MM.1S (cell line): Measurements from ENCODE around the gene MAP3K4.
"Not testable (repeated sequence)": the region's sequence is repeated elsewhere in the genome, so short reads cannot be mapped to it uniquely, and the experiment has no call there.

Experiments
- DNase-seq: peaks from one replicate; pipeline ENCODE4 v3.0.0-alpha.2; 2015
- H2AFZ ChIP-seq: fragments of 300-600 bp; sonication (generic); 2 replicates; pipeline ENCODE4 v1.6.0; 2016; ENCODE audit warnings: antibody characterized with exemption, low read length
- H3F3A ChIP-seq: fragments of 300-600 bp; sonication (generic); 2 replicates; pipeline ENCODE4 v1.6.1; 2016; ENCODE audit warnings: mild to moderate bottlenecking, antibody characterized with exemption, low read length, moderate library complexity, mixed read lengths; ENCODE audit not compliant: insufficient read depth
- H3K27ac ChIP-seq: fragments of 300-600 bp; sonication (generic); 2 replicates; pipeline ENCODE4 v1.5.1; 2016; ENCODE audit warnings: mild to moderate bottlenecking, low read length
- H3K27me3 ChIP-seq: fragments of 300-600 bp; sonication (generic); replicated peaks from 2 replicates; pipeline ENCODE4 v1.6.0; 2016; ENCODE audit warnings: low read length; ENCODE audit not compliant: insufficient read depth
- H3K36me3 ChIP-seq: fragments of 300-600 bp; sonication (generic); replicated peaks from 2 replicates; pipeline ENCODE4 v1.6.1; 2016; ENCODE audit warnings: mild to moderate bottlenecking, low read length, mixed read lengths; ENCODE audit not compliant: insufficient read depth
- H3K4me1 ChIP-seq: fragments of 300-600 bp; sonication (generic); 2 replicates; pipeline ENCODE4 v1.6.1; 2016; ENCODE audit warnings: low read length, mixed read lengths
- H3K4me2 ChIP-seq: fragments of 300-600 bp; sonication (generic); 2 replicates; pipeline ENCODE4 v1.6.0; 2016; ENCODE audit warnings: low read depth, low read length
- H3K4me3 ChIP-seq: fragments of 300-600 bp; sonication (generic); 2 replicates; pipeline ENCODE4 v1.5.1; 2016; ENCODE audit warnings: low read length, mixed read lengths
- H3K79me2 ChIP-seq: fragments of 300-600 bp; sonication (generic); 2 replicates; pipeline ENCODE4 v1.6.1; 2016; ENCODE audit warnings: mixed run types, low read length, mixed read lengths
- H3K9ac ChIP-seq: fragments of 300-600 bp; sonication (generic); 2 replicates; pipeline ENCODE4 v1.6.1; 2016; ENCODE audit warnings: low read length, mixed read lengths
- H3K9me2 ChIP-seq: fragments of 300-600 bp; sonication (generic); replicated peaks from 2 replicates; pipeline ENCODE4 v1.6.1; 2016; ENCODE audit warnings: mild to moderate bottlenecking, low read length, mixed read lengths; ENCODE audit not compliant: insufficient read depth
- H3K9me3 ChIP-seq: fragments of 300-600 bp; sonication (generic); replicated peaks from 2 replicates; pipeline ENCODE4 v1.6.1; 2016; ENCODE audit warnings: mild to moderate bottlenecking, low read length, mixed read lengths; ENCODE audit not compliant: insufficient read depth
- H4K20me1 ChIP-seq: fragments of 300-600 bp; sonication (generic); 2 replicates; pipeline ENCODE4 v1.6.1; 2016; ENCODE audit warnings: mild to moderate bottlenecking, low read length, moderate library complexity, mixed read lengths; ENCODE audit not compliant: insufficient read depth
- CTCF ChIP-seq: fragments of 300-600 bp; sonication (generic); IDR thresholded peaks from 2 replicates; pipeline ENCODE4 v1.5.1; 2016; ENCODE audit warnings: antibody characterized with exemption, low read length, mixed read lengths
- EZH2 ChIP-seq: fragments of 300-600 bp; sonication (generic); optimal IDR thresholded peaks from 2 replicates; pipeline ENCODE3; 2017; ENCODE audit warnings: low read depth, mild to moderate bottlenecking, antibody characterized with exemption, low read length, mixed read lengths
- EZH2phosphoT487 ChIP-seq: fragments of 300-600 bp; sonication (generic); IDR thresholded peaks from 2 replicates; pipeline ENCODE4 v1.6.1; 2018; ENCODE audit warnings: antibody characterized with exemption, low read length

The MAP3K4 gene

GRCh38 chr6:160974304-160974771 lies 17.2 kb upstream of the MAP3K4 start:
- no peak for DNase-seq
- Histone ChIP-seq H3F3A (no peaks in the 10 kb centered on the region), H3K4me1 (peaks cover 22% of the 10 kb centered on the region)

GRCh38 chr6:160975162-160975561 lies 16.4 kb upstream of the MAP3K4 start:
- Histone ChIP-seq H3K27ac (no peak overlapping the region), H3K4me3 (no peak overlapping the region), H3K4me2 (no peak overlapping the region), H3K79me2 (no peaks in the 10 kb centered on the region), H2AFZ (no peak overlapping the region), H3K27me3 (no peaks in the 10 kb centered on the region), H3K9ac (no peak overlapping the region), H4K20me1 (no peaks in the 10 kb centered on the region), H3K9me3 (no peaks in the 10 kb centered on the region), H3F3A (no peaks in the 10 kb centered on the region), H3K36me3 (no peaks in the 10 kb centered on the region), H3K9me2 (no peaks in the 10 kb centered on the region), H3K4me1 (peaks cover 22% of the 10 kb centered on the region)
- DNase-seq: no peak
- TF ChIP-seq CTCF: no peak
- no peak for TF ChIP-seq EZH2phosphoT487
- TF ChIP-seq EZH2: no peak

More at GRCh38 chr6:160974304-160974771, 17.2 kb upstream of the MAP3K4 start:
- no peak overlapping the region for H3K27ac ChIP-seq
- H4K20me1 ChIP-seq: no peaks in the 10 kb centered on the region
- no peak overlapping the region for H2AFZ ChIP-seq
- H3K27me3 ChIP-seq: no peaks in the 10 kb centered on the region
- H3K4me3 ChIP-seq: no peak overlapping the region
- H3K36me3 ChIP-seq: no peaks in the 10 kb centered on the region
- no peak overlapping the region for H3K9ac ChIP-seq
- no peak overlapping the region for H3K4me2 ChIP-seq
- H3K9me2 ChIP-seq: no peaks in the 10 kb centered on the region
- TF ChIP-seq EZH2: no peak
- TF ChIP-seq CTCF: no peak
- H3K9me3 ChIP-seq: no peaks in the 10 kb centered on the region
- no peaks in the 10 kb centered on the region for H3K79me2 ChIP-seq

GRCh38 chr6:160975961-160976360 lies 15.6 kb upstream of the MAP3K4 start:
- H3K27ac ChIP-seq, H4K20me1 ChIP-seq, H3K9me3 ChIP-seq, H3K4me3 ChIP-seq, H3F3A ChIP-seq, DNase-seq, H3K27me3 ChIP-seq, H3K36me3 ChIP-seq, H2AFZ ChIP-seq, H3K79me2 ChIP-seq, H3K4me2 ChIP-seq, H3K9ac ChIP-seq, H3K9me2 ChIP-seq: not testable (repeated sequence)
- peaks cover 22% of the 10 kb centered on the region for H3K4me1 ChIP-seq

GRCh38 chr6:160978141-160978901 lies 13.2 kb upstream of the MAP3K4 start:
- Histone ChIP-seq H4K20me1 (no peaks in the 10 kb centered on the region), H3K4me1 (peaks cover 8% of the 10 kb centered on the region), H3K9me2 (no peaks in the 10 kb centered on the region), H3K4me2 (no peak overlapping the region), H3K36me3 (no peaks in the 10 kb centered on the region), H3K9ac (no peak overlapping the region), H3K9me3 (no peaks in the 10 kb centered on the region), H3K79me2 (no peaks in the 10 kb centered on the region), H3K4me3 (no peak overlapping the region), H3F3A (no peaks in the 10 kb centered on the region), H3K27me3 (no peaks in the 10 kb centered on the region), H2AFZ (no peak overlapping the region), H3K27ac (no peak overlapping the region)
- no peak for TF ChIP-seq CTCF
- no peak for TF ChIP-seq EZH2
- TF ChIP-seq EZH2phosphoT487: no peak
- no peak for DNase-seq
